GM10248 (cell line): Measurements from ENCODE around the gene CLEC16A.
A peak's percentile ranks its signal among the peaks of the same experiment; 100 is the strongest.

ENCODE experiments used
- CTCF ChIA-PET: fragments of 300-600 bp; sonication (Branson Sonifier 250); formaldehyde crosslinking; extraction: SDS; loops from one replicate; lab custom pipeline; 2021; ENCODE audit warnings: antibody characterized with exemption; lab: Yijun Ruan, JAX
- POLR2A ChIA-PET: fragments of 350-650 bp; sonication (Branson Sonifier 250); formaldehyde crosslinking; extraction: SDS; loops from one replicate; lab custom pipeline; 2020; ENCODE audit warnings: antibody characterized with exemption; lab: Yijun Ruan, JAX
- DNase-seq: peaks from one replicate; pipeline ENCODE4 v3.0.0; 2012; ENCODE audit errors: extremely low spot score
- CTCF ChIP-seq: IDR thresholded peaks from 2 replicates; pipeline ENCODE4 v1.5.1; 2012; ENCODE audit warnings: mild to moderate bottlenecking, low read depth; ENCODE audit errors: extremely low read depth, missing control alignments, control extremely low read depth

CLEC16A gene

GRCh38 chr16:11201498-11202259 is 257.3 kb downstream of the CLEC16A start:
- TF ChIP-seq CTCF: no peak
- ChIA-PET CTCF (interaction anchor here (0.8 to 2.3 kb wide), 5 partner anchors 10 to 238 kb away, joined by 3 to 6 read pairs (median 3); partner anchors contain the start of gene SOCS1), POLR2A (interaction anchor here (0.6 kb wide), 1 partner anchor 107 kb away, joined by 3 read pairs; no protein-coding TSS in a partner anchor)
- DNase-seq: no peak

DNA sequence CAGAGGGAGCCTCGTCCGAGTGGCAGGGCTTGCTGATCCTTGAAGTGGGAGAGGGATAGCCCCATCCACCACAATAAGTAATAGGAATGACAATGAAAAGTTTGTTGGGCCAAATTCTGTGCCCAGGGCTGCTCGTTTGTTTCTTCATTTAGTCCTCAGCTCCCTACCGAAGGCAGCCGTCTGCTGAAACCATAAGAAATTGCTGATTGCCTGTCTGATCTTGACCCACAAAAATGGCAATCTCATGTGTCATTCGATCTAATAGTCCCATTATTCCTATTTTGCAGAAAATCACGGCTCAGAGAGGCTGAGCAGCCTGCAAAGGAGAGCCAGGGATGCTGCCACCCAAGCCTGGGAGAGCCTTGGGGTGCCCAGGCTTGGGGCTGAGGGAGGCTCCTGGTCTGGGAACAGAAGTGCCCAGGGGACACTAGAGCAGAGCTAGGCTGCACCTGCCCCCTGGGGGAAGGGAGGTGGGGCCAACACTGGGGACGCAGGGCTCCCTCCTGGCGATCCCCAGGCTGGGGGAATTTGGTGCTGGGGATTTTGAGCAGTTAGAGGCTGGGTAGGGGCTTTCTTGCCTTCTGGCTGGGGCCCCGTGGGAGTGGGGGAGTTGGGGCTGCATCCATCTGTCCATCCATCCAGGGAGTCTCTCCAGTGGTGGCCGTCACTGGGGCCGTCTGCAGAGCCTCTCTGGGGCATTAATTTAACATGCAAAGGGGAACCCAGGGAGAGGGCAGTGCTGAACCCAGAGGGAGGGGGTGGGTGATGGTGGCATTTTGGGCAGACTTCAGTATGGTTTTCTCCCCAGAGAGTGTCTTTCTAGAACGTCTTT is 258.1 kb downstream of the CLEC16A start:
- CTCF ChIA-PET: interaction anchor here (0.8 to 2.3 kb wide), 4 partner anchors 11 to 239 kb away, joined by 3 to 6 read pairs (median 4); partner anchors contain the start of gene SOCS1
- TF ChIP-seq CTCF: no peak
- POLR2A ChIA-PET: interaction anchor here (0.6 kb wide), 1 partner anchor 113 kb away, joined by 5 read pairs; no protein-coding TSS in a partner anchor
- peak; percentile 60 for DNase-seq

DNA sequence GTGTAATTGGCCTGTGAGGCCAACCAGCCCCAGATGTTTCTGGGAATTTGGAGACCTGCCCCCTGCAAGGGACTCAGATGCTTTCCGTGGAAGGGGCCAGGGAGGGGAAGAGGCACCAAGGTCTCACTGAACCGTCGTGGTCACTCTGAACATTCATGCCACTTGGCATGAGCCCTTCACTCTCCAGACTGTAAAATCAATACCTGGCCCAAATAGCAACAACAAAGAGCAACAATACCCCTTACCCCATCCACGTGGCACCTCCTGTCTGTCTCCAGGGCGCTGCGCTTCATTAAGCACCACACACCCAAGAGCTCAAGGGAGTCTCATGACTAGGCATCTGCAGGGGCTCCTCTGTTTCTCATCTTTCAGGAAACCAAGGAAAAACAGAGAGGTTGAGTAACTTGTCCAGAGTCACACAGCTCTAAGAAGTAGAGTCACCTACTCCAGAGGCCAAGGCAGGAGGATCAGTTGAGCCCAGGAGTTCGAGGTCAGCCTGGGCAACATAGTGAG is 258.8 kb downstream of the CLEC16A start:
- POLR2A ChIA-PET: interaction anchor here (0.6 kb wide), 1 partner anchor 112 kb away, joined by 5 read pairs; no protein-coding TSS in a partner anchor
- no peak for TF ChIP-seq CTCF
- CTCF ChIA-PET: interaction anchor here (1.0 to 2.3 kb wide), 3 partner anchors 11 to 52 kb away, joined by 3 to 6 read pairs (median 5); partner anchors contain the start of gene SOCS1
- DNase-seq: no peak

GRCh38 chr16:11204513-11205047 is 260.2 kb downstream of the CLEC16A start:
- ChIA-PET CTCF (interaction anchor here (1.1 to 2.5 kb wide), 4 partner anchors 9 to 24 kb away, joined by 4 to 13 read pairs (median 6); no protein-coding TSS in a partner anchor), POLR2A (interaction anchor here (2.5 to 2.9 kb wide), 2 partner anchors 51 to 239 kb away, joined by 7 to 18 read pairs; partner anchors contain the start of gene SOCS1)
- no peak for TF ChIP-seq CTCF
- no peak for DNase-seq

- ChIA-PET CTCF (interaction anchor here (0.9 to 2.5 kb wide), 7 partner anchors 9 to 241 kb away, joined by 3 to 13 read pairs (median 7); partner anchors contain the start of gene SOCS1), POLR2A (interaction anchor here (1.1 to 2.9 kb wide), 3 partner anchors 43 to 240 kb away, joined by 3 to 18 read pairs (median 7); partner anchors contain the start of gene SOCS1)
- no peak for DNase-seq
- no peak for TF ChIP-seq CTCF
Observed at GRCh38 chr16:11205065-11205699, 260.8 kb downstream of the CLEC16A start.
